HEK293 (cell line): ENCODE data around the gene CRYBG1.

Source experiments
- CTCF ChIA-PET: fragments of 350-600 bp; formaldehyde crosslinking; extraction: SDS; loops from one replicate; lab custom pipeline; 2021; ENCODE audit warnings: antibody characterized with exemption; lab: Yijun Ruan, JAX
- POLR2A ChIA-PET: fragments of 300-600 bp; formaldehyde crosslinking; extraction: SDS; loops from one replicate; lab custom pipeline; 2020; ENCODE audit warnings: antibody characterized with exemption, inconsistent platforms; lab: Yijun Ruan, JAX
- H3K27ac ChIP-seq: fragments of 200-500 bp; sonication (Bioruptor generic); 2 replicates; pipeline ENCODE4 v1.5.1; 2014; ENCODE audit warnings: low read depth, low read length, control low read depth, inconsistent platforms; ENCODE audit errors: extremely low read depth
- H3K36me3 ChIP-seq, 2 experiments: fragments of 200-500 bp in 1 of 2; sonication (Bioruptor generic) in 1 of 2; 1 replicate in 1 of 2; 2 replicates in 1 of 2; pipeline ENCODE4 v1.5.1; 2014 to 2017; ENCODE audit warnings: inconsistent platforms in 2 of 2, low read length in 2 of 2; ENCODE audit not compliant: control insufficient read depth in 2 of 2, insufficient read depth in 1 of 2
- H3K4me1 ChIP-seq: fragments of 200-500 bp; sonication (Bioruptor generic); 2 replicates; pipeline ENCODE4 v1.5.1; 2014; ENCODE audit warnings: mild to moderate bottlenecking, low read length, inconsistent platforms; ENCODE audit not compliant: control insufficient read depth, insufficient read depth
- H3K4me3 ChIP-seq: 2 replicates; pipeline ENCODE4 v1.5.1; 2011; ENCODE audit warnings: low read depth, mild to moderate bottlenecking, control low read depth, low read length, moderate library complexity
- H3K9me3 ChIP-seq: fragments of 200-500 bp; sonication (Bioruptor generic); 2 replicates; pipeline ENCODE4 v1.5.1; 2014; ENCODE audit warnings: low read depth, low read length, inconsistent platforms; ENCODE audit not compliant: control insufficient read depth, insufficient read depth
- HOXA7 ChIP-seq: sonication (generic); formaldehyde crosslinking; IDR thresholded peaks from 2 replicates; pipeline ENCODE4 v1.8.1; 2022; ENCODE audit warnings: missing genetic modification reagents, borderline replicate concordance
- PRDM6 ChIP-seq: fragments of 450-650 bp; formaldehyde crosslinking; IDR thresholded peaks from 2 replicates; pipeline ENCODE4 v1.5.1; 2017; ENCODE audit warnings: missing biosample characterization, missing genetic modification characterization
- RBAK ChIP-seq: fragments of 450-650 bp; formaldehyde crosslinking; IDR thresholded peaks from 2 replicates; pipeline ENCODE4 v1.5.1; 2016; ENCODE audit warnings: missing biosample characterization, missing genetic modification characterization
- SP7 ChIP-seq: fragments of 450-650 bp; formaldehyde crosslinking; IDR thresholded peaks from 2 replicates; pipeline ENCODE4 v1.5.1; 2016; ENCODE audit warnings: missing biosample characterization, missing genetic modification characterization
- ZIC2 ChIP-seq: fragments of 450-650 bp; formaldehyde crosslinking; IDR thresholded peaks from 2 replicates; pipeline ENCODE4 v1.5.1; 2016; ENCODE audit warnings: missing biosample characterization, missing genetic modification characterization
- ZNF112 ChIP-seq: fragments of 450-650 bp; formaldehyde crosslinking; IDR thresholded peaks from 2 replicates; pipeline ENCODE4 v1.5.0; 2017; ENCODE audit warnings: missing biosample characterization, missing genetic modification characterization
- ZNF146 ChIP-seq: fragments of 450-650 bp; formaldehyde crosslinking; IDR thresholded peaks from 2 replicates; pipeline ENCODE4 v1.5.1; 2016; ENCODE audit warnings: missing biosample characterization, missing genetic modification characterization
- ZNF184 ChIP-seq: fragments of 450-650 bp; IDR thresholded peaks from 2 replicates; pipeline ENCODE4 v1.5.1; 2018; ENCODE audit warnings: missing biosample characterization, mild to moderate bottlenecking, missing genetic modification characterization
- ZNF221 ChIP-seq: fragments of 450-650 bp; formaldehyde crosslinking; IDR thresholded peaks from 2 replicates; pipeline ENCODE4 v1.5.1; 2017; ENCODE audit warnings: missing biosample characterization, missing genetic modification characterization, borderline replicate concordance
- ZNF24 ChIP-seq: fragments of 450-650 bp; formaldehyde crosslinking; IDR thresholded peaks from 2 replicates; pipeline ENCODE4 v1.5.1; 2016; ENCODE audit warnings: missing biosample characterization, missing genetic modification characterization
- ZNF266 ChIP-seq: fragments of 450-650 bp; formaldehyde crosslinking; IDR thresholded peaks from 2 replicates; pipeline ENCODE4 v1.5.1; 2016; ENCODE audit warnings: missing biosample characterization, missing genetic modification characterization, low read depth
- ZNF292 ChIP-seq: fragments of 450-650 bp; formaldehyde crosslinking; IDR thresholded peaks from 2 replicates; pipeline ENCODE4 v1.5.1; 2016; ENCODE audit warnings: low read depth, missing biosample characterization, missing genetic modification characterization, borderline replicate concordance
- ZNF544 ChIP-seq: fragments of 450-650 bp; formaldehyde crosslinking; IDR thresholded peaks from 2 replicates; pipeline ENCODE4 v1.5.0; 2017; ENCODE audit warnings: missing biosample characterization, missing genetic modification characterization
- ZNF623 ChIP-seq: fragments of 450-650 bp; formaldehyde crosslinking; IDR thresholded peaks from 2 replicates; pipeline ENCODE4 v1.5.1; 2016; ENCODE audit warnings: missing biosample characterization, missing genetic modification characterization
- ZNF626 ChIP-seq: fragments of 450-650 bp; sonication (Bioruptor Pico); formaldehyde crosslinking; IDR thresholded peaks from 2 replicates; pipeline ENCODE4 v1.5.1; 2018; ENCODE audit warnings: missing biosample characterization, missing genetic modification characterization, inconsistent platforms
- ZNF658 ChIP-seq: fragments of 450-650 bp; formaldehyde crosslinking; IDR thresholded peaks from 2 replicates; pipeline ENCODE4; 2016; ENCODE audit warnings: missing biosample characterization, missing genetic modification characterization
- ZNF660 ChIP-seq: fragments of 450-650 bp; IDR thresholded peaks from 2 replicates; pipeline ENCODE4 v1.5.1; 2018; ENCODE audit warnings: missing biosample characterization, mild to moderate bottlenecking, missing genetic modification characterization
- ZNF747 ChIP-seq: fragments of 450-650 bp; formaldehyde crosslinking; IDR thresholded peaks from 2 replicates; pipeline ENCODE4 v1.5.1; 2016; ENCODE audit warnings: missing biosample characterization, missing genetic modification characterization
- ZNF792 ChIP-seq: fragments of 450-650 bp; formaldehyde crosslinking; IDR thresholded peaks from 2 replicates; pipeline ENCODE4 v1.5.1; 2016; ENCODE audit warnings: missing biosample characterization, missing genetic modification characterization
- ZSCAN16 ChIP-seq: fragments of 450-650 bp; formaldehyde crosslinking; IDR thresholded peaks from 2 replicates; pipeline ENCODE4 v1.5.1; 2016; ENCODE audit warnings: missing biosample characterization, missing genetic modification characterization
- ZXDB ChIP-seq: fragments of 450-650 bp; formaldehyde crosslinking; IDR thresholded peaks from 2 replicates; pipeline ENCODE4 v1.5.1; 2016; ENCODE audit warnings: missing biosample characterization, missing genetic modification characterization

The CRYBG1 gene

GRCh38 chr6:106529438-106529837 lies 168.9 kb downstream of the CRYBG1 start:
- Histone ChIP-seq H3K36me3 (no peaks in the 10 kb centered on the region), H3K4me3 (no peak overlapping the region), H3K4me1 (peaks cover 7% of the 10 kb centered on the region), H3K27ac (no peak overlapping the region), H3K9me3 (no peaks in the 10 kb centered on the region)
- CTCF ChIA-PET = interaction anchor here (0.7 kb wide), 1 partner anchor 222 kb away, joined by 3 read pairs; no protein-coding TSS in a partner anchor
- no peak for TF ChIP-seq SP7
- no peak for TF ChIP-seq ZNF266 (tag by site-specific recombination)
- TF ChIP-seq ZNF626 (tag by site-specific recombination) = no peak
- TF ChIP-seq ZNF623 (tag by site-specific recombination) = no peak
- no peak for TF ChIP-seq ZNF747
- no peak for TF ChIP-seq RBAK (tag by site-specific recombination)
- TF ChIP-seq ZNF184 = no peak
- TF ChIP-seq ZNF660 (tag by site-specific recombination) = no peak
- TF ChIP-seq ZSCAN16 = no peak
- no peak for TF ChIP-seq ZNF112 (tag by site-specific recombination)
- TF ChIP-seq ZNF24 = no peak
- TF ChIP-seq ZIC2 (tag by site-specific recombination) = no peak
- TF ChIP-seq ZNF544 (tag by site-specific recombination) = no peak
- TF ChIP-seq ZXDB = no peak
- TF ChIP-seq HOXA7 (CRISPR knock-in tag) = no peak
- TF ChIP-seq ZNF221 (tag by site-specific recombination) = no peak
- TF ChIP-seq ZNF658 (tag by site-specific recombination) = no peak
- no peak for TF ChIP-seq ZNF292
- TF ChIP-seq ZNF146 (tag by site-specific recombination) = no peak
- POLR2A ChIA-PET = no interaction called here

GRCh38 chr6:106530026-106530425 lies 169.5 kb downstream of the CRYBG1 start:
- peaks cover 7% of the 10 kb centered on the region for H3K4me1 ChIP-seq
- H3K4me3 ChIP-seq = no peak overlapping the region
- H3K27ac ChIP-seq = no peak overlapping the region
- no peak for TF ChIP-seq ZNF792
- TF ChIP-seq, all 188 proteins: peak for 0
- Histone ChIP-seq H3K9me3 (no peaks in the 10 kb centered on the region), H3K36me3 (no peaks in the 10 kb centered on the region)
- ChIA-PET CTCF (interaction anchor here (0.7 kb wide), 1 partner anchor 221 kb away, joined by 3 read pairs; no protein-coding TSS in a partner anchor), POLR2A (no interaction called here)

GRCh38 chr6:106530502-106530901 lies 170.0 kb downstream of the CRYBG1 start:
- Histone ChIP-seq H3K27ac (no peak overlapping the region), H3K4me1 (peaks cover 4% of the 10 kb centered on the region)
- POLR2A ChIA-PET = no interaction called here

More at GRCh38 chr6:106530502-106530901, 170.0 kb downstream of the CRYBG1 start:
- no peak for TF ChIP-seq PRDM6 (tag by site-specific recombination)
- no peaks in the 10 kb centered on the region for H3K9me3 ChIP-seq
- no peaks in the 10 kb centered on the region for H3K36me3 ChIP-seq
- no peak overlapping the region for H3K4me3 ChIP-seq
- CTCF ChIA-PET = interaction anchor here (0.7 to 1.0 kb wide), 2 partner anchors 37 to 337 kb away, joined by 3 read pairs; no protein-coding TSS in a partner anchor
